Effector CD4-positive, alpha-beta T cell (primary cell): ENCODE data around the gene SSC4D.
A peak's percentile ranks its signal among the peaks of the same experiment; 100 is the strongest.
"Not testable (repeated sequence)": the region's sequence is repeated elsewhere in the genome, so short reads cannot be mapped to it uniquely, and the experiment has no call there.

ENCODE experiments used
- DNase-seq: peaks from one replicate; pipeline ENCODE4 v3.0.0-alpha.2; 2020

The SSC4D gene

DNA sequence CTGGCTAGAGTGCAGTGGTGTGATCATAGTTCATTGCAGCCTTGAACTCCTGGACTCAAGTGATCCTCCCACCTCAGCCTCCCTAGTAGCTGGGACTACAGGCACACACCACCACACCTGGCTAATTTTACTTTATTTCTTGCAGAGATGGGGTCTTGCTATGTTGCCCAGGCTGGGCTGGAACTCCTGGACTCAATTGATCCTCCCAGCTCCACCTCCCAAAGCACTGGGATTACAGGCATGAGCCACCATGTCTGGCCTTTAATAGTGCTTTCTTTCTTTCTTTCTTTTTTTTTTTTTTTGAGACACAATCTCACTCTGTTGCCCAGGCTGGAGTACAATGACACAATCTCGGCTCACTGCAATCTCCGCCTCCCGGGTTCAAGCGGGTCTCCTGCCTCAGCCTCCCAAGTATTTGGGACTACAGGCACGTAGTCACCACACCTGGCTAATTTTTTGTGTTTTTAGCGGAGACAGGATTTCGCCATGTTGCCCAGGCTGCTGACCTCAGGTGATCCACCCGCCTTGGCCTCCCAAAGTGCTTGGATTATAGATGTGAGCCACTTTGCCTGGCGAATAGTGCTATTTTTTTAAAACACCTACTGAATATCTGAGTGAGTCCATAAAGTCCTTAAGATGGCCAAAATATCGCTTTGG lies 8.3 kb upstream of the SSC4D start:
- not testable (repeated sequence) for DNase-seq

DNA sequence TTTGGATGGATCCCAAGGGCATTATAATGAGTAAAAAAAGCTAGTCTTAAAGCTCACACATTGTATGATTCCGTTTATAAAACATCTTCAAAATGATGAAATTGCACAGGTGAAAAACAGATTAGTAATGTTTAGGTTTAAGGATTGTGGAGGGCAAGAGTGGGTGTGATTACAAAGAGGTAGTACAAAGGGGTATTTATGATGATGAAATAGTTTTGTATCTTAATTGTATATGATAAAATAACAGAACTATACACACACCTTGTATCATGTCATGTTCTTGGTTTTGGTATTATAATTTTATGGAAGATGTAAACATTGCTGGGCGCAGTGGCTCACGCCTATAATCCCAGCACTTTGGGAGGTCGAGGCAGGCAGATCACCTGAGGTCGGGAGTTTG lies 2.8 kb upstream of the SSC4D start:
- no peak for DNase-seq

- DNase-seq: no peak
Measured at GRCh38 chr7:76411626-76412025, 2.1 kb upstream of the SSC4D start.

- DNase-seq: no peak
Measured at GRCh38 chr7:76408121-76408560, 1.4 kb downstream of the SSC4D start.

DNA sequence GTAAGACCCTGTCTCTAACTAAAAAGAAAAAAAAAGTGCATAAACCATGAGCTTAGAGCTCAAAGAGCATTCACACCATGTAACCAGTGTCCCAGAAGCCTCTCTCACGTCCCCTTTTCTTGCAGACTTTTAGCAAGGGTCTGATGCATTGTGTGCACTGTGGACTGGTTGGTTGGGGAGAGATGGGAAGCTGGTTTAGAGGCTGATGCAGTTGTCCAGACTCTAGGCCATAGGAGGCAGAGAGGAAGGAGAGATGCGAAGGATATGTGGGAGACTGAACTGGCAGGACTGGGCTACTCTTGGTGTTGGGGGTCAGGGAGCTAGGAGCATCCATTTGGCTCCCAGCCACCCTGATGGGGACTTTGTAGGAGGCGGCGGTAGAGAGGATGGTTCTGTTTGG lies 1.8 kb downstream of the SSC4D start:
- DNase-seq: no peak

GRCh38 chr7:76405738-76406137 lies 3.8 kb downstream of the SSC4D start:
- DNase-seq: no peak

- no peak for DNase-seq
Measured at GRCh38 chr7:76403780-76404494, 5.6 kb downstream of the SSC4D start.

DNA sequence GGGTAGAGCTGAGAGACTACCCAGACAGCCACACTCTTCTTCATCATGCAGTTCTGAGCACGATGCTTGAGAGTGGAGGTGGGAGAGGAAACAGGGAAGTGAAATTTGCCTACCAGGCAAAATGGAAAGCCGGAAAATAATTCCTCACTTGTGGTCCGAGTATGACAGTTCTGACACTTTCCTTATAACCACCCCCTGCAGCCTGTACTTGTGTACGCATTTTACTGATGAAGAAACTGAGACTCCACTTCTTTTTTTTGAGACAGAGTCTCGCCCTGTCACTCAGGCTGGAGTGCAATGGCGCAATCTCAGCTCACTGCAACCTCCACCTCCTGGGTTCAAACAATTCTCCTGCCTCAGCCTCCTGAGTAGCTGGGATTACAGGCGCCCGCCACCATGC lies 6.4 kb downstream of the SSC4D start:
- not testable (repeated sequence) for DNase-seq

DNA sequence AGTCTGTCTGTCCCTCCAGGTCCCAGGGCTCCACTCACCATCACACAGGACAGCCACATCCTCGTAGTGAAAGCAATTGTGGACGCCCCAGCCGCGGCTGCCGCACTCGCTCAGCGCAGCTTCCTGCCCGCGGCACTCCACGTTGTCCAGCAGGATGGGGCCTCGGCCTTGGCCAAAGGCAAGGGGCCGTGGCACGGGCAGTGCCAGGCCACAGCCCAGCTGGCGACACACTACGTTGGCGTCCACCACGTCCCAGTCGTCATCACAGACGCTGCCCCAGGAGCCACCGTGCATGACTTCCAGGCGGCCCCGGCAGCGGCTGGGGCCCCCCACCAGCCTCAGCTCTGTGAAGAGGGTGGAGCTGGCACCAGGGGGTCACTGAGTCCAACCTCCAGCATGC lies 9.2 kb downstream of the SSC4D start:
- no peak for DNase-seq

GRCh38 chr7:76397409-76398183 lies 11.9 kb downstream of the SSC4D start:
- peak; percentile 68 for DNase-seq

GRCh38 chr7:76396864-76397263 lies 12.6 kb downstream of the SSC4D start:
- no peak for DNase-seq

DNA sequence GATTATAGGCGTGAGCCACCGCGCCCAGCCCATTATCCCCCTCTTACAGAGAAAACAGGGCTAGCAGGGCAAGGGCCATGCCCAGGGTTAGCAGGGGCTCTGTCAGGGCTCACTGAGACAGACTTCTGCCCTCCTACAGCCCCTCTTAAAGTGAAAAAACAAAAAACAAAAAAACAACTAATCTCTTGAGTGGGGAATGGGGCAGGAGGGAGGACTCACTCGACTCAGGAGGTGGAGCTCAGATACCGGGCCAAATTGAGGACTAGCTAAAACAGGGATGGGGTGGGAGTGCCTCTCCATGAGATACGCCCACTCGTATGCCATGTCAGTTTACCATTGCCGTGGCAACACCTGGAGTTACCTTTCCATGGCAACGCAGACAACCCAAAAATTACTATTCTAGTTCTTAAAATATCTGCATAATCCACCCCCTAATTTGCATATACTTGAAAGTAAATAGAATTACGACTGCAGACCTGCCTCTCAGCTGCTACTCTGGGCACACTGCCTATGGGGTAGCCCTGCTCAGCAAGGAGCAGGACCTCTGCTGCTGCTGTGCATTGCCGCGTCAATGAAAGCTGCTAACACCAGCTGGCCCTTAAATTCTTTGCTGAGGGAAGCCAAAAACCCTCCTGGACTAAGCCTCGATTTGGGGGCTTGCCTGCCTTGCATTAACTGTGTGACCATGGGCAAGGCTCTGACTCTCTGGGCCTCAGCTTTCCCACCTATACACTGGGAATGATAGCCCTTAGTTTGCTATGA lies 13.4 kb downstream of the SSC4D start:
- no peak for DNase-seq

DNA sequence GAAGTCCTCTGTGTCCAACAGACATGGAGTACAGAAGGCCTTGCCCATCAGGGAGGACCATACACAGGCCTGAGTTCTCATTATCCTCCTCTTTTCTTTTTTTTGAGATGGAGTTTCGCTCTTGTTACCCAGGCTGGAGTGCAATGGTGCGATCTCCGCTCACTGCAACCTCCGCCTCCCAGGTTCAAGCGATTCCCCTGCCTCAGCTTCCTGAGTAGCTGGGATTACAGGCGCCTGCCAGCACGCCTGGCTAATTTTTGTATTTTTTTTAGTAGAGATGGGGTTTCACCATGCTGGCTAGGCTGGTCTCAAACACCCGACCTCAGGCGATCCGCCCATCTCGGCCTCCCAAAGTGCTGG lies 13.9 kb downstream of the SSC4D start:
- not testable (repeated sequence) for DNase-seq

DNA sequence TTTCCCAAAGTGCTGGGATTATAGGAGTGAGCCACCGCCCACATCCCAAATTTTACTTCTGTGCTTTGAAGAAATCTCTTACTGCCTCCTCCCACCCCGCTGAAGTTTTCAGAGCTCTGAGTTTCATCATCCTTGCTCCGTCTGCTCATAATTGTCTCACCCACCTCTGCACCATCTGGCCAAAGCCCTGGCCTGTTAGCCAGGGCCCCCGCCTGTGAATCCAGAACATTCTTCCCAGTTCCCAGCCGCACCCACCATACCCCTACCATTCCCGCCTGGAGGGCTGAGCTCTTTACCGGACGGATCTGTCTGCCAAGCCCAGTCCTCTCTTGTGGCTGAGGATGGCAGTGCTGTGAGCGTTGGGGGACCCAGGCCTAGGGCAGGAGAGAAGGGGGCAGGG lies 14.5 kb downstream of the SSC4D start:
- no peak for DNase-seq

DNA sequence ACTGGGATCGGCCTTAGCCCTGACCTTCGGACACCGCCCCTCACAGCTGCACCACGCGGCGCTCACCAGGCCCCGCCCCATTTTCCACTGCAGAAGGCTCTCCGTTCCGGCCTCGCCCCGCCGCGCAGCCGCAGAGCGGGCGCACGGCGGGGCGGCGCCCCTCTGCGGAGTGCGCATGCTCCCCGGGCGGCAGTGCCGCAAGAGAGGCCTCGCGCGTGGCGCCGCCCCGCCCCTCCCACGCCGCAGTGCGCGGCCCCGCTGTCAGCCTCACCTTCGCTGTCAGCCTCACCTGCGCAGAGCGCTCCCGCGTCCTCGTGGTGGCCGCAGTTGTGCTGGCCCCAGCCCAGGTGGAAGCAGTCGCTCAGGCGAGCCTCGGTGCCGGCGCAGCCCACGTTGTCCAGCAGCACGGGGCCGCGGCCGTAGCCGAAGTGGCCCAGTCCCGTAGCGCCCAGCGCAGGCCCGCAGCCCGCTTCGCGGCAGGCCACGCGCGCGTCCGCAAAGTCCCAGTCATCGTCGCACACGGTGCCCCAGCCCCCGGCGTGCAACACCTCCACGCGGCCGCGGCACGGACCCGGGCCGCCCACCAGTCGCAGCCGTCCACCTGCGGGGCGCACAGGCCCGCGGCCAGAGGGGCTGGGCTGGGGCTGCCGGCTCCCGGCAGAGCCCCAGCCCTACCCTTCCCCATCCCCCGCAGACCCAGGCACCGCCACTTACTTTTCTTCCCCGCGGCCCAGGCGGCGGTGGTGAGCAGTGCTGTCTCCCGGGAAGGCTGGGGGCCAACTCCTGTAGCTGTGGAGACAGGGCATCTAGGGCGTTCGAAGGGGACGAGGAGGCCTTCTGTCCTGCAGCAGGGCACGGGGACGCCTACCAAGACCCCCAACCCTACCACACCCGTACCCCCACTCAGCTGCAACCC lies 16.1 kb downstream of the SSC4D start:
- DNase-seq: peak; percentile 83

GRCh38 chr7:76392531-76393115 lies 16.9 kb downstream of the SSC4D start:
- no peak for DNase-seq

GRCh38 chr7:76390092-76390491 lies 19.4 kb downstream of the SSC4D start:
- DNase-seq: no peak

DNA sequence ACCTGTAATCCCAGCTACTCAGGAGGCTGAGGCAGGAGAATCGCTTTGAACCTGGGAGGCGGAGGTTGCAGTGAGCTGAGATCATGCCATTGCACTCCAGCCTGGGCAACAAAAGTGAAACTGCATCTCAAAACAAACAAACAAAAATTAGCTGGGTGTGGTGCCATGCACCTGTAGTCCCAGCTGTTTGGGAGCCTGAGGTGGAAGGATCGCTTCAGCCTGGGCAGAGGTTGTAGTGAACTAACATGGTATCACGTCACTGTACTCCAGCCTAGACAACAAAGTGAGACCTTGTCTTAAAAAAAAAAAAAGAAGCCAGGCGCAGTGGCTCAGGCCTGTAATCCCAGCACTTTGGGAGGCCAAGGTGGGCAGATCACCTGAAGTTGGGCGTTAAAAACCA lies 21.7 kb downstream of the SSC4D start:
- not testable (repeated sequence) for DNase-seq

DNA sequence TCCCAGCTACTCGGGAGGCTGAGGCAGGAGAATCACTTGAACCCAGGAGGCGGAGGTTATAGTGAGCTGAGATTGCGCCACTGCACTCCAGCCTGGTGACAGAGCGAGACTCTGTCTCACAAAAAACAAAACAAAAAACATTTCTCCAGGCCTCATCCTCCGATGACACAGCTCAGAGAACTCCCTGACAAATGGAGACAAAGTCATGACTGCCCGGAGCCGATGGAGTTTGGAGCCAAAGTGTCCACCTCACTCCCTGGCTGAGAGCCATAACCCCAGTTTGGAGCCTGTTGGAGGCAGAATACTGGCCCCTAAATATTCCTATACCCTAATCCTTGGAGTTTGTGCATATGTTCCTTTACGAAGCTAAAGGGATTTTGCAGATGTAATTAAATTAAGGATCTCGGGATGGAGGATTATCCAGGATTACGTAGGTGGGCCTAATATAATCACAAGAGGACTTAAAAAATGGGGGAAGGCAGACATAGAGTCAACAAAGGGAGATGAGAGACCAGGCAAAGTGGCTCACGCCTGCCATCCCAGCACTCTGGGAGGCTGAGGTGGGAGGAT lies 22.7 kb downstream of the SSC4D start:
- no peak for DNase-seq

DNA sequence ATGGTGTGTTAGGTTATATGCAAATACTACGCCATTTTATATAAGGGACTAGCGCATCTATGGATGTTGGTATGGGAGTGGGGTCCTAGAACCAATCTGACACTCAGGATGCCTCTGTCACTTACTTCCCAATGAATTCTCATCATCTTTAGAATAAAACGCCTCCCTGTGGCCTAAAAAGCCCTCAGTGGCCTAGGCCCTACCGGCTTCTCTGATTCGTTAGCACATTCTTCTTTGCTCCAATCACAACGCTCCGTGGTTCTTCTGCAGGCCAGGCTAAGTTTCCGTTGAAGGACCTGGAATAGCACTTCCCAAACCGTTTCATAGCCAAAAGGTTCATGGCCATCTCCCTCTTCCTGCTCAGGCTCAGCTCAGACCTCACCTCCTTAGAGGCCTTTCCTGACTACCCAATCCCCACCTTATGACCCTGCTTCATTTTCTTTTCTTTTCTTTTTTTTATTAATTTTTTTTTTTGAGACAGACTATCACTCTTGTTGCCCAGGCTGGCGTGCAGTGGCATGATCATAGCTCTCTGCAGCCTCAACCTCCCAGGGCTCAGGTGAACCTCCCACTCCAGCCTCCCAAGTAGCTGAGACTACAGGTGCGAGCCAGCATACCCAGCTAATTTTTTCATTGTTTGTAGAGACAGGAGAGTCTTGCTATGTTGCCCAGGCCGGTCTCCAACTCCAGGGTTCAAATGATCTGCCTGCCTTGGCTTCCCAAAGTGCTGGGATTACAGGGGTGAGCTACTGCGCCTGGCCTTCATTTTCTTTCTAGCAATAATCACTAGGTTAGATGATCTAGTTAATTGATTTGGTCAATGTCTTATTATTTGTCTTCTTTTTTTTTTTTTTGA lies 26.2 kb downstream of the SSC4D start:
- no peak for DNase-seq
